ENCODE measurements around the gene SLC22A14.
"Not testable (repeated sequence)": the region's sequence is repeated elsewhere in the genome, so short reads cannot be mapped to it uniquely, and the experiment has no call there.

DNA sequence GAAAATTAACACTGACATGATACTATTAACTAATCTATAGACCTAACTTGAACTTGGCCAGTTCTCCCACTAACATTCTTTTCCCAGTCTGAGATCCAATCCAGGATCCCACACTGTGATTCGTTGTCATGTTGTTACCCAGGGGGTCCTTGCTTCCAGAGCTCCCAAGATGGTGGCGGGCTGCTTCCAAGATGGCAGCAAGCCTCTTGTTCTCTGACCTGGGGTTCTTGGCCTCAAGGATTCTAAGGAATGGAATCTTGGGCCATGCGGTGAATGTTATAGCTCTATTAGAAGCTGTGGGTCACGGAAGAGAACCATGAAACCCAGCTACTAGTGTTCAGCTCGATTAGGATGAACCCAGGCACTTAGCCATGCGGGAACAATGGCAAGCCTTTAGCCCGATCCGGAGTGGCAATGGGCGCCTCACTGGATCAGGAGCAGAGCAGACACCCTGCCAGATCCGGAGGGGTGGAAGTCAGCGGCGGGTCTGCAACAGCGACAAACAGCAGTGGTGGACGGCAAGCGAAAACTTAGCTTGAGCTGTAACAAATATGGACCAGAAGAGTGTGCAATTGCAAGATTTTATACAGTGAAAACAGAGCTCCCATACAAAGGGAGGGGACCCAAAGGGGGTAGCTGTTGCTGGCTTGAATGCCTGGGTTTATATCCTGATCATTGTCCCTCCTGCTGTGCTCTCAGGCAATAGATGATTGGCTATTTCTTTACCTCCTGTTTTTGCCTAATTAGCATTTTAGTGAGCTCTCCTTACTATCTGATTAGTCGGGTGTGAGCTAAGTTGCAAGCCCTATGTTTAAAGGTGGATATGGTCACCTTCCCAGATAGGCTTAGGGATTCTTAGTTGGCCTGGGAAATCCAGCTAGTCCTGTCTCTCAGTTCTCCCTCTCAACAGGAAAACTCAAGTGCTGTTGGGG is 7.5 kb downstream of the SLC22A14 start:
- TF ChIP-seq, protein P1, sequence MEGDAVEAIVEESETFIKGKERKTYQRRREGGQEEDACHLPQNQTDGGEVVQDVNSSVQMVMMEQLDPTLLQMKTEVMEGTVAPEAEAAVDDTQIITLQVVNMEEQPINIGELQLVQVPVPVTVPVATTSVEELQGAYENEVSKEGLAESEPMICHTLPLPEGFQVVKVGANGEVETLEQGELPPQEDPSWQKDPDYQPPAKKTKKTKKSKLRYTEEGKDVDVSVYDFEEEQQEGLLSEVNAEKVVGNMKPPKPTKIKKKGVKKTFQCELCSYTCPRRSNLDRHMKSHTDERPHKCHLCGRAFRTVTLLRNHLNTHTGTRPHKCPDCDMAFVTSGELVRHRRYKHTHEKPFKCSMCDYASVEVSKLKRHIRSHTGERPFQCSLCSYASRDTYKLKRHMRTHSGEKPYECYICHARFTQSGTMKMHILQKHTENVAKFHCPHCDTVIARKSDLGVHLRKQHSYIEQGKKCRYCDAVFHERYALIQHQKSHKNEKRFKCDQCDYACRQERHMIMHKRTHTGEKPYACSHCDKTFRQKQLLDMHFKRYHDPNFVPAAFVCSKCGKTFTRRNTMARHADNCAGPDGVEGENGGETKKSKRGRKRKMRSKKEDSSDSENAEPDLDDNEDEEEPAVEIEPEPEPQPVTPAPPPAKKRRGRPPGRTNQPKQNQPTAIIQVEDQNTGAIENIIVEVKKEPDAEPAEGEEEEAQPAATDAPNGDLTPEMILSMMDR (IDR thresholded peaks at IDR 0.05; ENCODE audit: extremely low read depth in 1 of 2, insufficient read depth in 1 of 2, low read depth in 1 of 2, low read length in 2 of 2), result not testable (repeated sequence)
- not testable (repeated sequence) for TF ChIP-seq POLR2A (IDR thresholded peaks at IDR 0.05; ENCODE audit: low read depth, low read length); EZH2 (IDR thresholded peaks at IDR 0.05; ENCODE audit: borderline replicate concordance, low read depth, low read length, severe bottlenecking); POLR2AphosphoS5 (IDR thresholded peaks at IDR 0.05; ENCODE audit: insufficient read depth, low read depth, low read length)
- TF ChIP-seq, protein P2, sequence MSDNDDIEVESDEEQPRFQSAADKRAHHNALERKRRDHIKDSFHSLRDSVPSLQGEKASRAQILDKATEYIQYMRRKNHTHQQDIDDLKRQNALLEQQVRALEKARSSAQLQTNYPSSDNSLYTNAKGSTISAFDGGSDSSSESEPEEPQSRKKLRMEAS (IDR thresholded peaks at IDR 0.05; ENCODE audit: insufficient read depth, insufficient read length), result not testable (repeated sequence)

All from endothelial cell of umbilical vein (primary cell).